ENCODE data around the gene S1PR4.

DNA sequence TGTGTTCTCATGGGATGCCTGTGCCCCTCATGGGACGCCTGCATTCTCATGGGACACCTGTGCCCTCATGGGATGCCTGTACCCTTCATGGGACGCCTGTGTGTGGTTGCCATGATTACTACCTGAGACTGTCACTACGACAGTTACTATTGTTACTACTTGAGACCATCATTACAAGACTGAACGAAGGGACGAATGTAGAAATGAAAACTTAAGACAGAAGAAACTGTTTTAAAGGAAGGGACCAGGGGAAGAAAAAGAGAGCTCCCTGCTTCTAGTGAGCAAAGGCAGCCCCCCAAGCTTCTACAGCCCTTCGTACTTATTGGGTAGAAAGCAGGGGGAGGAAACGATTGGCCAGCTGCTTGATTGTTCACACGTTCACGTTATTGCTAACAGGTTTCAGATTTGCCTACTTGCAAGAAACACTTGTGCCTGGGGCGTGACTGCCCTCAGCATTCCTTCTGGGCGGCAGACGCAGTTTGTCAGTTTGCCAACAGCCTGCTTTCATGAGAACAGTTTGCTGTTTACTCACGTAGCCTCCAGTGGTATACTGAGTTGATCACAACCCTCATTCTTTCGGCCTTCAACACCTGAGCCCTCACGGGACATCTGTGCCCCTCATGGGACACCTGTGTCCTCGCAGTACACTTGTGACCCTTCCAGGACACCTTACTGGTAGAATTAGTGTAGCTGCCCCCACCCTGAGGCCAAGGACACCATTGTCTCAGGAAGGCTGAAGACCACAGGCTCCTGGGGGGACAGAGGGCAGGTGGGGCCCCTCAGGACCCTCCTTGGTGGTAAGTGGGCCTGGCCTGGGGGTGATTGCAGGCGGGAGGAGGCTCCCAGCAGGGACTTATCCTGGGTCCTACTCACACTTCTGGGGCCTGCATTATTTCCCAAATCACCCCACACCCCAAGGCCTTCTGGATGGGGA lies 2.5 kb upstream of the S1PR4 start:
- TF ChIP-seq, protein P1, sequence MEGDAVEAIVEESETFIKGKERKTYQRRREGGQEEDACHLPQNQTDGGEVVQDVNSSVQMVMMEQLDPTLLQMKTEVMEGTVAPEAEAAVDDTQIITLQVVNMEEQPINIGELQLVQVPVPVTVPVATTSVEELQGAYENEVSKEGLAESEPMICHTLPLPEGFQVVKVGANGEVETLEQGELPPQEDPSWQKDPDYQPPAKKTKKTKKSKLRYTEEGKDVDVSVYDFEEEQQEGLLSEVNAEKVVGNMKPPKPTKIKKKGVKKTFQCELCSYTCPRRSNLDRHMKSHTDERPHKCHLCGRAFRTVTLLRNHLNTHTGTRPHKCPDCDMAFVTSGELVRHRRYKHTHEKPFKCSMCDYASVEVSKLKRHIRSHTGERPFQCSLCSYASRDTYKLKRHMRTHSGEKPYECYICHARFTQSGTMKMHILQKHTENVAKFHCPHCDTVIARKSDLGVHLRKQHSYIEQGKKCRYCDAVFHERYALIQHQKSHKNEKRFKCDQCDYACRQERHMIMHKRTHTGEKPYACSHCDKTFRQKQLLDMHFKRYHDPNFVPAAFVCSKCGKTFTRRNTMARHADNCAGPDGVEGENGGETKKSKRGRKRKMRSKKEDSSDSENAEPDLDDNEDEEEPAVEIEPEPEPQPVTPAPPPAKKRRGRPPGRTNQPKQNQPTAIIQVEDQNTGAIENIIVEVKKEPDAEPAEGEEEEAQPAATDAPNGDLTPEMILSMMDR (IDR thresholded peaks at IDR 0.05; ENCODE audit: insufficient read depth, low read length), result no peak
- no peak for TF ChIP-seq POLR2AphosphoS5 (IDR thresholded peaks at IDR 0.05; ENCODE audit: low read depth)

All from HL-60 (cell line).